Heart left ventricle (tissue), 13 donors: Measurements from ENCODE around the gene GTF2F2.

Experiments used
- CTCF ChIP-seq, 12 donors: fragments of 200-600 bp; sonication (generic) in 4 of 12; IDR thresholded peaks; one replicate each; pipeline versions ENCODE4 v1.5.0 to v1.8.0; 2018 to 2022; ENCODE audit warnings: antibody characterized with exemption in 12 of 12, mild to moderate bottlenecking in 5 of 12
- POLR2A ChIP-seq, 2 donors: fragments of 450-650 bp; IDR thresholded peaks; one replicate each; pipeline ENCODE4 v1.6.1; 2017; ENCODE audit warnings: antibody characterized with exemption in 2 of 2, mild to moderate bottlenecking in 2 of 2, moderate library complexity in 2 of 2
- donor health status: ischemic (EF 13 %, LVEDD 7.1; RV severe dilation, severe dysfunction).
- donor health status: DM: no; HTN: yes; CAD: no.
- donor health status: DM: no; HTN: no; CAD: no.
- donor health status: ischemic (EF 25% LVEDD 6.9; RV normal size, moderate dysfunction).
- donor health status: ischemic (EF 25% LVEDD 5.7; RV mildly dilated, moderate dysfunction).
- donor health status: ischemic (EF 35%, LVEDD 5.7; RV mildly dilated, moderate dysfunction).
- donor health status: nonischemic (EF 11% LVEDD 7.7; RV severe dilation, severe dysfunction).
- donor health status: DM: yes; HTN: yes; CAD: no.
- donor health status: PGD.
- donor health status: ischemic (EF 29% LVEDD 5.4; RV normal size, mild dysfunction).
- donor health status: nonischemic (EF 23%, LVEDD 6.1; RV moderate dilation, normal function).

- TF ChIP-seq CTCF (IDR thresholded peaks at IDR 0.05) (no peak), POLR2A (IDR thresholded peaks at IDR 0.05) (no peak)
These were observed 195.3 kb downstream of the GTF2F2 start for GRCh38 chr13:45315520-45316167.
